Measurements from ENCODE around the gene AGBL1.

GRCh38 chr15:86213420-86213819, 133.7 kb downstream of the AGBL1 start:
- TF ChIP-seq FOXM1 (IDR thresholded peaks at IDR 0.05; ENCODE audit: borderline replicate concordance, low read depth) (no peak), REST (IDR thresholded peaks at IDR 0.05; ENCODE audit: low read depth) (no peak), TEAD4 (IDR thresholded peaks at IDR 0.05) (no peak), NFIC (IDR thresholded peaks at IDR 0.05) (no peak), MAX (IDR thresholded peaks at IDR 0.05) (no peak), EP300 (IDR thresholded peaks at IDR 0.05; ENCODE audit: borderline replicate concordance) (no peak), RAD21 (IDR thresholded peaks at IDR 0.05; ENCODE audit: low read depth) (no peak), YY1 (IDR thresholded peaks at IDR 0.05; ENCODE audit: low read depth) (no peak)

Data from Ishikawa (cell line).